Left renal pelvis (tissue), 4 donors: ENCODE data around the gene PDZRN4. TPM values are rescaled to one million over a fixed set of nuclear protein-coding genes. Genes with fewer than 3 reads are reported as not detected.
"Not testable (repeated sequence)": the region's sequence is repeated elsewhere in the genome, so short reads cannot be mapped to it uniquely, and the experiment has no call there.

Source experiments
- DNase-seq, 4 donors: peaks; one replicate each; pipeline ENCODE4 v3.0.0-alpha.2; 2013; ENCODE audit warnings: low read depth in 4 of 4, low spot score in 3 of 4
- polyA plus RNA-seq, 4 donors: library from polyadenylated mRNA; unstranded; fragments of 120-200 nt; gene quantifications; one replicate each; pipeline ENCODE4 v1.2.1, GENCODE V29; 2013; ENCODE audit not compliant: insufficient read length in 4 of 4

The PDZRN4 gene
- polyA plus RNA-seq, 4 donors = 3.1 to 9.0 (median 6.6) TPM

GRCh38 chr12:41277946-41278267 is 89.8 kb downstream of the PDZRN4 start:
- no peak for DNase-seq

GRCh38 chr12:41280341-41281095 is 92.4 kb downstream of the PDZRN4 start:
- not testable (repeated sequence) for DNase-seq

- not testable (repeated sequence) for DNase-seq
Measured at GRCh38 chr12:41285470-41285869, 97.3 kb downstream of the PDZRN4 start.

- no peak for DNase-seq
Measured at GRCh38 chr12:41286426-41286825, 98.3 kb downstream of the PDZRN4 start.

GRCh38 chr12:41287500-41288141 is 99.5 kb downstream of the PDZRN4 start:
- no peak for DNase-seq

GRCh38 chr12:41288142-41288811 is 100.2 kb downstream of the PDZRN4 start:
- no peak for DNase-seq

GRCh38 chr12:41289501-41289900 is 101.4 kb downstream of the PDZRN4 start:
- DNase-seq = no peak

GRCh38 chr12:41293011-41293410 is 104.9 kb downstream of the PDZRN4 start:
- DNase-seq = no peak

GRCh38 chr12:41293461-41293860 is 105.3 kb downstream of the PDZRN4 start:
- no peak for DNase-seq

- DNase-seq = no peak
Measured at GRCh38 chr12:41302979-41303403, 114.9 kb downstream of the PDZRN4 start.

- DNase-seq = no peak
Measured at GRCh38 chr12:41304526-41304925, 116.4 kb downstream of the PDZRN4 start.

- DNase-seq = no peak
Measured at GRCh38 chr12:41310367-41310766, 122.2 kb downstream of the PDZRN4 start.

- DNase-seq = no peak
Measured at GRCh38 chr12:41311883-41312282, 123.8 kb downstream of the PDZRN4 start.

GRCh38 chr12:41312451-41312850 is 124.3 kb downstream of the PDZRN4 start:
- DNase-seq = not testable (repeated sequence)

GRCh38 chr12:41325336-41325735 is 137.2 kb downstream of the PDZRN4 start:
- DNase-seq = no peak

GRCh38 chr12:41327096-41327895 is 139.2 kb downstream of the PDZRN4 start:
- DNase-seq = no peak

- no peak for DNase-seq
Measured at GRCh38 chr12:41333974-41334373, 145.9 kb downstream of the PDZRN4 start.

- no peak for DNase-seq
Measured at GRCh38 chr12:41334390-41334789, 146.3 kb downstream of the PDZRN4 start.

- no peak for DNase-seq
Measured at GRCh38 chr12:41336041-41336549, 148.0 kb downstream of the PDZRN4 start.

GRCh38 chr12:41339784-41340183 is 151.7 kb downstream of the PDZRN4 start:
- DNase-seq = no peak
